GM12878 (cell line): ENCODE results near the gene CDC42BPB. TPM values are rescaled to one million over a fixed set of nuclear protein-coding genes. Genes with fewer than 3 reads are reported as not detected.

Source experiments
- ATAC-seq: fragments of 200-7000 bp; cut with Tn5 transposase; 3 replicates; pipeline ENCODE4 v1.9.1; 2020; ENCODE audit warnings: mild to moderate bottlenecking, moderate library complexity
- BruUV-seq: library from RNA; stranded (reverse); fragments of 400-500 nt; replicated peaks from 2 replicates; lab custom pipeline; 2021; lab: Mats Ljungman, UMichigan
- CTCF ChIA-PET: fragments of 300-600 bp; sonication (Branson Sonifier 250); formaldehyde crosslinking; extraction: SDS; loops from one replicate; lab custom pipeline; 2021; ENCODE audit warnings: inconsistent platforms; lab: Yijun Ruan, JAX
- POLR2A ChIA-PET: fragments of 350-600 bp; formaldehyde crosslinking; extraction: SDS; loops from one replicate; lab custom pipeline; 2021; ENCODE audit warnings: inconsistent platforms; lab: Charles Lee
- RAD21 ChIA-PET: fragments of 300-600 bp; sonication (Branson Sonifier 250); formaldehyde crosslinking; loops from one replicate; lab custom pipeline; 2023; ENCODE audit warnings: antibody characterized with exemption; ENCODE audit not compliant: unreplicated experiment; lab: Charles Lee
- SMC1A ChIA-PET: fragments of 300-600 bp; sonication (Branson Sonifier 250); formaldehyde crosslinking; loops from one replicate; lab custom pipeline; 2023; ENCODE audit not compliant: unreplicated experiment, uncharacterized antibody; lab: Charles Lee
- DNase-seq: peaks from one replicate; pipeline ENCODE4 v3.0.0-alpha.2; 2011; ENCODE audit warnings: low read depth, low spot score
- FAIRE-seq: peaks from 3 replicates; lab custom pipeline; 2011; peaks lifted over from hg19 to GRCh38; lab: Jason Lieb, UNC
- H2AFZ ChIP-seq: 2 replicates; pipeline ENCODE4 v1.6.0; 2011; ENCODE audit warnings: low read depth, low read length, control low read depth; ENCODE audit not compliant: control insufficient read depth
- H3K27ac ChIP-seq: 2 replicates; pipeline ENCODE4 v1.5.1; 2011; ENCODE audit warnings: control low read depth; ENCODE audit not compliant: control insufficient read depth, insufficient read depth
- H3K27me3 ChIP-seq, 2 experiments: replicated peaks in 1 of 2; 2 replicates each; pipeline versions ENCODE4 v1.6.0 to v1.6.1; 2011; ENCODE audit warnings: low read length in 1 of 2; ENCODE audit not compliant: control insufficient read depth in 2 of 2, insufficient read depth in 2 of 2
- H3K36me3 ChIP-seq, 2 experiments: 2 replicates each; pipeline ENCODE4 v1.5.1; 2011; ENCODE audit warnings: low read length in 1 of 2; ENCODE audit not compliant: control insufficient read depth in 2 of 2, insufficient read depth in 2 of 2
- H3K4me1 ChIP-seq: 2 replicates; pipeline ENCODE4 v1.6.1; 2011; ENCODE audit warnings: mild to moderate bottlenecking, low read length, moderate library complexity, mixed read lengths; ENCODE audit not compliant: control insufficient read depth, insufficient read depth
- H3K4me2 ChIP-seq: 2 replicates; pipeline ENCODE4 v1.6.0; 2011; ENCODE audit warnings: control low read depth; ENCODE audit not compliant: control insufficient read depth, insufficient read depth
- H3K4me3 ChIP-seq: fragments of 200-600 bp; sonication (generic); 2 replicates; pipeline ENCODE4 v1.5.1; 2016
- H3K79me2 ChIP-seq: 2 replicates; pipeline ENCODE4 v1.6.0; 2011; ENCODE audit warnings: low read length; ENCODE audit not compliant: control insufficient read depth, insufficient read depth
- H3K9ac ChIP-seq: 2 replicates; pipeline ENCODE4 v1.8.0; 2011; ENCODE audit warnings: low read length, control low read depth, mixed read lengths; ENCODE audit not compliant: control insufficient read depth, insufficient read depth
- H3K9me3 ChIP-seq: replicated peaks from 3 replicates; pipeline ENCODE4 v1.5.1; 2011; ENCODE audit warnings: mild to moderate bottlenecking, low read length; ENCODE audit not compliant: control insufficient read depth, insufficient read depth
- H4K20me1 ChIP-seq: 2 replicates; pipeline ENCODE4 v1.6.0; 2011; ENCODE audit not compliant: control insufficient read depth, insufficient read depth
- CBX5 ChIP-seq: sonication (generic); IDR thresholded peaks from 2 replicates; pipeline ENCODE4 v1.6.1; 2016; ENCODE audit warnings: low read depth, moderate library complexity, mild to moderate bottlenecking, inconsistent platforms
- CEBPB ChIP-seq, 2 experiments: fragments of 150-350 bp in 1 of 2; IDR thresholded peaks; 2 replicates each; pipeline ENCODE4 v1.6.1; 2012 to 2014; ENCODE audit warnings: low read depth in 2 of 2, low read length in 2 of 2, borderline replicate concordance in 1 of 2, inconsistent platforms in 1 of 2
- HDGF ChIP-seq: fragments of 450-650 bp; IDR thresholded peaks from 2 replicates; pipeline ENCODE4 v1.6.1; 2016; ENCODE audit warnings: antibody characterized with exemption
- JUNB ChIP-seq: IDR thresholded peaks from 2 replicates; pipeline ENCODE4 v1.6.1; 2016; ENCODE audit warnings: antibody characterized with exemption, mild to moderate bottlenecking
- JUND ChIP-seq: IDR thresholded peaks from 2 replicates; pipeline ENCODE4 v1.6.1; 2012; ENCODE audit warnings: low read depth, mild to moderate bottlenecking, low read length, improper control_type of control experiment, moderate library complexity
- MYB ChIP-seq: fragments of 150-350 bp; IDR thresholded peaks from 2 replicates; pipeline ENCODE4 v1.6.1; 2014; ENCODE audit warnings: mild to moderate bottlenecking, low read depth, low read length, borderline replicate concordance
- NFXL1 ChIP-seq: fragments of 450-650 bp; IDR thresholded peaks from 2 replicates; pipeline ENCODE4 v1.6.1; 2017; ENCODE audit warnings: antibody characterized with exemption, mild to moderate bottlenecking, borderline replicate concordance
- NR2C1 ChIP-seq: fragments of 450-650 bp; IDR thresholded peaks from 2 replicates; pipeline ENCODE4 v1.6.1; 2017; ENCODE audit warnings: antibody characterized with exemption, mild to moderate bottlenecking, moderate library complexity
- RAD21 ChIP-seq: IDR thresholded peaks from 2 replicates; pipeline ENCODE4 v1.6.1; 2011; ENCODE audit warnings: mild to moderate bottlenecking, low read depth, low read length, moderate library complexity; ENCODE audit not compliant: insufficient read depth
- RAD51 ChIP-seq: fragments of 450-650 bp; IDR thresholded peaks from 2 replicates; pipeline ENCODE4 v1.6.1; 2016; ENCODE audit warnings: moderate library complexity, mild to moderate bottlenecking, inconsistent platforms
- SMARCA5 ChIP-seq: fragments of 450-650 bp; IDR thresholded peaks from 2 replicates; pipeline ENCODE4 v1.6.1; 2017; ENCODE audit warnings: mild to moderate bottlenecking
- TAF1 ChIP-seq: IDR thresholded peaks from 2 replicates; pipeline ENCODE4 v1.6.1; 2011; ENCODE audit warnings: mild to moderate bottlenecking, low read depth, low read length, borderline replicate concordance
- YY1 ChIP-seq: IDR thresholded peaks from 2 replicates; pipeline ENCODE4 v1.6.1; 2011; ENCODE audit warnings: low read depth, mild to moderate bottlenecking, low read length
- ZBED1 ChIP-seq: IDR thresholded peaks from 2 replicates; pipeline ENCODE4 v1.6.1; 2016; ENCODE audit warnings: borderline replicate concordance
- WGBS: methylation state at CpG from one replicate; pipeline ENCODE4 v1.1.6; 2016; ENCODE audit warnings: low lambda C conversion rate; ENCODE audit not compliant: insufficient replicate concordance, insufficient coverage; ENCODE audit errors: missing lambda C conversion rate; 5-methylcytosine and 5-hydroxymethylcytosine counted together
- in situ Hi-C: fragments of 300-500 bp; cut with MboI; formaldehyde crosslinking; loops from 9 replicates; pipeline ENCODE4 v1.14.3; 2018; ENCODE audit warnings: mixed read lengths
- intact Hi-C: fragments of 100-400 bp; cut with micrococcal nuclease; formaldehyde crosslinking; loops from one replicate; pipeline ENCODE4 v1.14.2; 2022; ENCODE audit not compliant: unreplicated experiment
- polyA plus RNA-seq, 11 experiments: library from polyadenylated mRNA; depleted of rRNA in 4 of 11; unstranded in 6 of 11; stranded (reverse) in 5 of 11; fragments of >200 nt; fragmentation: Nextera tagmentation in 4 of 11; fragmentation: Illumina TruSeq in 1 of 11; extraction: Ambion mirVana in 4 of 11; extraction: Trizol in 1 of 11; gene quantifications; 1 replicate in 1 of 11; 2 replicates in 10 of 11; pipeline versions ENCODE4 v1.2.1 to v1.2.3, GENCODE V29; 2011 to 2016; ENCODE audit warnings: inconsistent platforms in 2 of 11, missing spikeins in 2 of 11, low read depth in 1 of 11
- total RNA-seq, 4 experiments: library from RNA; depleted of rRNA in 3 of 4; stranded (reverse); fragments of >200 nt in 3 of 4; fragmentation: Illumina TruSeq in 1 of 4; extraction: Trizol in 1 of 4; gene quantifications; 2 replicates each; pipeline versions ENCODE4 v1.2.1 to v1.2.3, GENCODE V29; 2013 to 2021
- TF ChIP-seq, protein P1 (sequence below): fragments of 450-650 bp; IDR thresholded peaks from 2 replicates; pipeline ENCODE4 v1.6.1; 2018; ENCODE audit warnings: borderline replicate concordance, mild to moderate bottlenecking; ENCODE audit not compliant: partially characterized antibody
- TF ChIP-seq, protein P2 (sequence below): fragments of 450-650 bp; formaldehyde crosslinking; IDR thresholded peaks from 2 replicates; pipeline ENCODE4 v1.5.0; 2022; ENCODE audit warnings: mild to moderate bottlenecking, missing genetic modification characterization

CDC42BPB gene
- total and polyA plus RNA-seq, 10 of the 15 experiments (the other 5 are each of a cell fraction or from before 2014, with no cell fraction given), result 0.42 to 22.1 (median 13.3) TPM

DNA sequence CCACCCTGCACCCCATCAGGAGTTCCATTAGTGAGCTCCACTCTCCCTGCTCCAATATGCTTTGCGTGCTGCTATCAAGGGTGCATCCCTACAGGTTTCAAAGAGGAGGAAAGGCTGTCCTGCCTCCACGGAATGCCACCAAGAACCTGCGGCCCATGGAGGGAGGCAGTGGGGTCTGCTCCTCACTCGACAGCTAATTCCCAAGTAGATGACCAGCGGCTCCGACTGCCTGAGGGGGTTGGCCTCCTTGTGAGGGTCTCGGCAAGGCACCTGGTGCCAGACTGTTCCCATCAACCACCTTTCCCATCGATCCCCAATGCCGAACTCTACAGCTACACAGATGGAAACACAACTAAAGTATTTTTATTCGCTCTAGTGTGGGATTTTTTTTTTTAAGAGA lies 98.9 kb downstream of the CDC42BPB start (continued):
- TF ChIP-seq, protein P1, sequence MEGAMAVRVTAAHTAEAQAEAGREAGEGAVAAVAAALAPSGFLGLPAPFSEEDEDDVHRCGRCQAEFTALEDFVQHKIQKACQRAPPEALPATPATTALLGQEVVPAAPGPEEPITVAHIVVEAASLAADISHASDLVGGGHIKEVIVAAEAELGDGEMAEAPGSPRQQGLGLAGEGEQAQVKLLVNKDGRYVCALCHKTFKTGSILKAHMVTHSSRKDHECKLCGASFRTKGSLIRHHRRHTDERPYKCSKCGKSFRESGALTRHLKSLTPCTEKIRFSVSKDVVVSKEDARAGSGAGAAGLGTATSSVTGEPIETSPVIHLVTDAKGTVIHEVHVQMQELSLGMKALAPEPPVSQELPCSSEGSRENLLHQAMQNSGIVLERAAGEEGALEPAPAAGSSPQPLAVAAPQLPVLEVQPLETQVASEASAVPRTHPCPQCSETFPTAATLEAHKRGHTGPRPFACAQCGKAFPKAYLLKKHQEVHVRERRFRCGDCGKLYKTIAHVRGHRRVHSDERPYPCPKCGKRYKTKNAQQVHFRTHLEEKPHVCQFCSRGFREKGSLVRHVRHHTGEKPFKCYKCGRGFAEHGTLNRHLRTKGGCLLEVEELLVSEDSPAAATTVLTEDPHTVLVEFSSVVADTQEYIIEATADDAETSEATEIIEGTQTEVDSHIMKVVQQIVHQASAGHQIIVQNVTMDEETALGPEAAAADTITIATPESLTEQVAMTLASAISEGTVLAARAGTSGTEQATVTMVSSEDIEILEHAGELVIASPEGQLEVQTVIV, result no peak

DNA sequence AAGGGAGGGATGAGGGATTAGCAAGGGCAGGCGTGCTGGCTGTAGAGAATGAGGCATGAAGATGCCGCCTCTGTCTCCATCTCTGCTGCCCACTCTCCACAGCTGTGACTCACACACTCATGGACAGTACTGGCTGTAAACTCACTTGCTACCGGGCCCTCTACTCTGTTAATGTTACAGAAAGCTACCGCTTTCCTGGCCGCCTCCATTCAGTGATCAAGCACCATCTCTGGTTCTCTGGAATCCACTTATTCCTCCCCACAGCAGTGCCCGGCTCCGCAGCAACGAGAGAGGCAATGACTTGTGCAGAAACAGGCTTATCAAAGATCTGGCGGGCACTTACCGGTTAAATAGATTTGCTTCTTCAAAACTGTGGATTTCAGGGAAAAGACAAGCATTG lies 100.1 kb downstream of the CDC42BPB start:
- ATAC-seq, result no peak
- no peaks in the 10 kb centered on the region for H3K4me1 ChIP-seq
- 76% methylated on average over 10 of the region's 10 CpGs for WGBS
- CTCF ChIA-PET, result interaction anchor here (0.6 kb wide), 1 partner anchor 493 kb away, joined by 5 read pairs; no protein-coding TSS in a partner anchor
- no peak overlapping the region for H3K27ac ChIP-seq
- SMC1A ChIA-PET, result no interaction called here
- RAD21 ChIA-PET, result no interaction called here
- no peaks in the 10 kb centered on the region for H3K27me3 ChIP-seq
- FAIRE-seq, result no peak
- H3K9me3 ChIP-seq, result no peaks in the 10 kb centered on the region
- H3K36me3 ChIP-seq, result peaks cover 10 to 18% of the 10 kb centered on the region in 2 experiments; a peak in 3 of 4 replicates
- BruUV-seq, result no TSS peak
- intact Hi-C loops, result no loop called here
- no peak overlapping the region for H3K4me3 ChIP-seq
- no peak for DNase-seq
- H4K20me1 ChIP-seq, result no peaks in the 10 kb centered on the region
- H2AFZ ChIP-seq, result no peak overlapping the region
- in situ Hi-C loops, result no loop called here
- POLR2A ChIA-PET, result interaction anchor here (0.6 kb wide), 1 partner anchor 105 kb away, joined by 4 read pairs; no protein-coding TSS in a partner anchor
- H3K4me2 ChIP-seq, result no peak overlapping the region
- no peak for TF ChIP-seq SMARCA5
- no peak for TF ChIP-seq JUNB
- no peak for TF ChIP-seq JUND
- TF ChIP-seq RAD51, result no peak
- TF ChIP-seq RAD21, result no peak
- no peak for TF ChIP-seq TAF1
- no peak for TF ChIP-seq CEBPB (IDR thresholded peaks at IDR 0.05; ENCODE audit: borderline replicate concordance in 1 of 2, low read depth in 2 of 2, low read length in 2 of 2)
- no peak for TF ChIP-seq NR2C1
- TF ChIP-seq HDGF, result no peak
- TF ChIP-seq MYB, result no peak
- no peak for TF ChIP-seq NFXL1
- no peak for TF ChIP-seq ZBED1
- TF ChIP-seq CBX5, result no peak
- TF ChIP-seq YY1, result no peak
- TF ChIP-seq, protein P2, sequence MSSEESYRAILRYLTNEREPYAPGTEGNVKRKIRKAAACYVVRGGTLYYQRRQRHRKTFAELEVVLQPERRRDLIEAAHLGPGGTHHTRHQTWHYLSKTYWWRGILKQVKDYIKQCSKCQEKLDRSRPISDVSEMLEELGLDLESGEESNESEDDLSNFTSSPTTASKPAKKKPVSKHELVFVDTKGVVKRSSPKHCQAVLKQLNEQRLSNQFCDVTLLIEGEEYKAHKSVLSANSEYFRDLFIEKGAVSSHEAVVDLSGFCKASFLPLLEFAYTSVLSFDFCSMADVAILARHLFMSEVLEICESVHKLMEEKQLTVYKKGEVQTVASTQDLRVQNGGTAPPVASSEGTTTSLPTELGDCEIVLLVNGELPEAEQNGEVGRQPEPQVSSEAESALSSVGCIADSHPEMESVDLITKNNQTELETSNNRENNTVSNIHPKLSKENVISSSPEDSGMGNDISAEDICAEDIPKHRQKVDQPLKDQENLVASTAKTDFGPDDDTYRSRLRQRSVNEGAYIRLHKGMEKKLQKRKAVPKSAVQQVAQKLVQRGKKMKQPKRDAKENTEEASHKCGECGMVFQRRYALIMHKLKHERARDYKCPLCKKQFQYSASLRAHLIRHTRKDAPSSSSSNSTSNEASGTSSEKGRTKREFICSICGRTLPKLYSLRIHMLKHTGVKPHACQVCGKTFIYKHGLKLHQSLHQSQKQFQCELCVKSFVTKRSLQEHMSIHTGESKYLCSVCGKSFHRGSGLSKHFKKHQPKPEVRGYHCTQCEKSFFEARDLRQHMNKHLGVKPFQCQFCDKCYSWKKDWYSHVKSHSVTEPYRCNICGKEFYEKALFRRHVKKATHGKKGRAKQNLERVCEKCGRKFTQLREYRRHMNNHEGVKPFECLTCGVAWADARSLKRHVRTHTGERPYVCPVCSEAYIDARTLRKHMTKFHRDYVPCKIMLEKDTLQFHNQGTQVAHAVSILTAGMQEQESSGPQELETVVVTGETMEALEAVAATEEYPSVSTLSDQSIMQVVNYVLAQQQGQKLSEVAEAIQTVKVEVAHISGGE (CRISPR knock-in tag), result no peak
- H3K9ac ChIP-seq, result no peak overlapping the region
- H3K79me2 ChIP-seq, result no peaks in the 10 kb centered on the region
